K562 (cell line): ENCODE data around the gene ASCC3. TPM values are rescaled to one million over a fixed set of nuclear protein-coding genes. Genes with fewer than 3 reads are reported as not detected.
A peak's percentile ranks its signal among the peaks of the same experiment; 100 is the strongest.

Source experiments
- ATAC-seq: fragments of 200-7000 bp; cut with Tn5 transposase; 3 replicates; pipeline ENCODE4 v1.9.1; 2020; ENCODE audit warnings: moderate library complexity
- BruUV-seq: library from RNA; stranded (reverse); fragments of 400-500 nt; replicated peaks from 2 replicates; lab custom pipeline; 2021; lab: Mats Ljungman, UMichigan
- CTCF ChIA-PET: fragments of 300-600 bp; formaldehyde crosslinking; extraction: SDS; loops from one replicate; lab custom pipeline; 2021; ENCODE audit warnings: low intra/inter-chr PET ratio; lab: Yijun Ruan, JAX
- POLR2A ChIA-PET: fragments of 300-600, 350-650 bp; sonication (Branson Sonifier 250); formaldehyde crosslinking; extraction: SDS; loops from one replicate; lab custom pipeline; 2021; ENCODE audit warnings: antibody characterized with exemption, inconsistent platforms; lab: Yijun Ruan, JAX
- DNase-seq, 4 experiments: peaks; one replicate each; pipeline versions ENCODE4 v3.0.0 to v3.0.0-alpha.2; 2011 to 2018; ENCODE audit warnings: low spot score in 3 of 4, mixed read lengths in 3 of 4; ENCODE audit errors: extremely low read depth in 1 of 4
- FAIRE-seq: peaks from 2 replicates; lab custom pipeline; 2011; peaks lifted over from hg19 to GRCh38; lab: Jason Lieb, UNC
- H2AFZ ChIP-seq: 2 replicates; pipeline ENCODE4 v1.6.0; 2011; ENCODE audit warnings: low read depth, low read length, control low read depth, inconsistent platforms
- H3K27ac ChIP-seq: fragments of 200-600 bp; 3 replicates; pipeline ENCODE4 v1.8.0; 2011; ENCODE audit warnings: low read depth, mild to moderate bottlenecking, control low read depth, inconsistent platforms, low read length, moderate library complexity, mixed read lengths; ENCODE audit errors: extremely low read depth
- H3K27me3 ChIP-seq, 2 experiments: fragments of 300-600 bp in 1 of 2; 2 replicates in 1 of 2; 3 replicates in 1 of 2; pipeline versions ENCODE4 v1.6.0 to v1.8.0; 2011; ENCODE audit warnings: inconsistent platforms in 2 of 2, low read length in 2 of 2, mild to moderate bottlenecking in 1 of 2, mixed read lengths in 1 of 2, moderate library complexity in 1 of 2; ENCODE audit not compliant: control insufficient read depth in 2 of 2, insufficient read depth in 2 of 2
- H3K36me3 ChIP-seq: fragments of 300-600 bp; 3 replicates; pipeline ENCODE4 v1.8.0; 2011; ENCODE audit warnings: mild to moderate bottlenecking, low read length, inconsistent platforms; ENCODE audit not compliant: control insufficient read depth, insufficient read depth
- H3K4me1 ChIP-seq, 2 experiments: fragments of 200-600 bp in 1 of 2; replicated peaks in 1 of 2; 2 replicates in 1 of 2; 3 replicates in 1 of 2; pipeline versions ENCODE4 v1.5.1 to v1.8.0; 2011; ENCODE audit warnings: inconsistent platforms in 2 of 2, low read length in 2 of 2, mild to moderate bottlenecking in 1 of 2, mixed read lengths in 1 of 2, moderate library complexity in 1 of 2; ENCODE audit not compliant: control insufficient read depth in 2 of 2, insufficient read depth in 2 of 2
- H3K4me2 ChIP-seq: 2 replicates; pipeline ENCODE4 v1.6.1; 2011; ENCODE audit warnings: low read length, control low read depth, inconsistent platforms, mixed read lengths; ENCODE audit not compliant: insufficient read depth
- H3K4me3 ChIP-seq: fragments of 200-600 bp; sonication (generic), shearing (Covaris generic); 2 replicates; pipeline ENCODE4 v1.5.1; 2016; ENCODE audit warnings: control low read depth, inconsistent platforms
- H3K79me2 ChIP-seq: fragments of 200-600 bp; 3 replicates; pipeline ENCODE4 v1.8.0; 2011; ENCODE audit warnings: low read length, inconsistent platforms; ENCODE audit not compliant: control insufficient read depth, insufficient read depth
- H3K9ac ChIP-seq, 2 experiments: 2 replicates each; pipeline versions ENCODE4 v1.6.0 to v1.6.1; 2011; ENCODE audit warnings: low read depth in 2 of 2, low read length in 2 of 2, control low read depth in 1 of 2, inconsistent platforms in 1 of 2, mild to moderate bottlenecking in 1 of 2, mixed read lengths in 1 of 2; ENCODE audit not compliant: insufficient read depth in 1 of 2
- H3K9me1 ChIP-seq: one replicate; pipeline ENCODE4 v1.6.0; 2011; ENCODE audit warnings: inconsistent platforms, mild to moderate bottlenecking, low read length, moderate library complexity; ENCODE audit not compliant: control insufficient read depth, insufficient read depth
- H3K9me3 ChIP-seq: replicated peaks from 2 replicates; pipeline ENCODE4 v1.5.1; 2011; ENCODE audit warnings: low read depth, low read length, inconsistent platforms; ENCODE audit not compliant: control insufficient read depth, insufficient read depth
- H4K20me1 ChIP-seq: replicated peaks from 2 replicates; pipeline ENCODE4 v1.6.1; 2011; ENCODE audit warnings: low read length, inconsistent platforms, mixed read lengths; ENCODE audit not compliant: control insufficient read depth, insufficient read depth
- BCL6 ChIP-seq: fragments of 250-450 bp; sonication (Bioruptor Pico); IDR thresholded peaks from 2 replicates; pipeline ENCODE4 v1.4.0; 2020
- CEBPG ChIP-seq, 3 experiments: fragments of 200-800 bp in 1 of 3; sonication (Bioruptor generic) in 1 of 3; sonication (generic) in 1 of 3; formaldehyde crosslinking in 1 of 3; IDR thresholded peaks in 2 of 3; conservative IDR thresholded peaks in 1 of 3; 2 replicates each; pipeline versions ENCODE4 v1.6.1 to v1.8.0; 2016 to 2022; ENCODE audit warnings: missing compliant biosample characterization in 2 of 3, missing genetic modification characterization in 2 of 3, mild to moderate bottlenecking in 1 of 3, missing genetic modification reagents in 1 of 3
- CGGBP1 ChIP-seq: fragments of 250-450 bp; sonication (Bioruptor Pico); IDR thresholded peaks from 2 replicates; pipeline ENCODE4 v1.9.0; 2021; ENCODE audit warnings: mild to moderate bottlenecking
- CREBBP ChIP-seq: IDR thresholded peaks from one replicate; pipeline ENCODE4 v1.6.1; 2012; ENCODE audit warnings: low read depth, mild to moderate bottlenecking, control low read depth, inconsistent platforms, low read length
- ELF1 ChIP-seq: fragments of 200-800 bp; sonication (Bioruptor generic); IDR thresholded peaks from 2 replicates; pipeline ENCODE4 v1.6.1; 2016; ENCODE audit warnings: missing genetic modification characterization, missing compliant biosample characterization
- IRF2 ChIP-seq: sonication (generic); formaldehyde crosslinking; IDR thresholded peaks from 2 replicates; pipeline ENCODE4 v1.8.1; 2022; ENCODE audit warnings: mild to moderate bottlenecking, missing genetic modification reagents
- MEIS2 ChIP-seq: fragments of 450-650 bp; IDR thresholded peaks from 2 replicates; pipeline ENCODE4 v1.6.1; 2014; ENCODE audit warnings: mild to moderate bottlenecking; ENCODE audit not compliant: partially characterized antibody
- MYC ChIP-seq, 2 experiments: fragments of 250-450 bp in 1 of 2; sonication (Bioruptor Pico) in 1 of 2; IDR thresholded peaks; 2 replicates each; pipeline versions ENCODE4 v1.5.1 to v1.6.1; 2012 to 2021; ENCODE audit warnings: low read depth in 2 of 2, borderline replicate concordance in 1 of 2, improper control_type of control experiment in 1 of 2, low read length in 1 of 2, mild to moderate bottlenecking in 1 of 2, moderate library complexity in 1 of 2
- PRDM10 ChIP-seq: fragments of 450-650 bp; IDR thresholded peaks from 2 replicates; pipeline ENCODE4 v1.6.1; 2018; ENCODE audit not compliant: partially characterized antibody
- RCOR1 ChIP-seq, 2 experiments: IDR thresholded peaks; 2 replicates each; pipeline ENCODE4 v1.6.1; 2012; ENCODE audit warnings: low read depth in 2 of 2, low read length in 2 of 2, borderline replicate concordance in 1 of 2, improper control_type of control experiment in 1 of 2
- SMAD1 ChIP-seq: fragments of 150-350 bp; IDR thresholded peaks from 2 replicates; pipeline ENCODE4 v1.6.1; 2014; ENCODE audit warnings: low read length, low read depth; ENCODE audit not compliant: partially characterized antibody
- SMARCB1 ChIP-seq: IDR thresholded peaks from 2 replicates; pipeline ENCODE4 v1.6.1; 2011; ENCODE audit warnings: improper control_type of control experiment, low read depth; ENCODE audit not compliant: insufficient read length
- TEAD2 ChIP-seq: fragments of 450-650 bp; IDR thresholded peaks from 2 replicates; pipeline ENCODE4 v1.6.1; 2016; ENCODE audit warnings: missing genetic modification characterization, control low read depth, missing compliant biosample characterization
- ZC3H11A ChIP-seq: IDR thresholded peaks from 2 replicates; pipeline ENCODE4 v1.6.1; 2012; ENCODE audit warnings: low read depth, low read length, improper control_type of control experiment
- ZNF316 ChIP-seq: fragments of 450-650 bp; IDR thresholded peaks from 2 replicates; pipeline ENCODE4 v1.6.1; 2016
- ZNF41 ChIP-seq: fragments of 250-450 bp; sonication (Bioruptor Pico); conservative IDR thresholded peaks from 2 replicates; pipeline ENCODE4 v1.4.0; 2020; ENCODE audit warnings: mild to moderate bottlenecking
- ZNF57 ChIP-seq: fragments of 450-650 bp; formaldehyde crosslinking; IDR thresholded peaks from 2 replicates; pipeline ENCODE4 v1.4.0; 2020; ENCODE audit warnings: mild to moderate bottlenecking, moderate library complexity
- ZNF717 ChIP-seq: fragments of 250-450 bp; sonication (Bioruptor Pico); IDR thresholded peaks from 2 replicates; pipeline ENCODE4 v1.5.0; 2021
- WGBS: fragments of 100-300 bp; shearing (Covaris generic); methylation state at CpG from one replicate; pipeline ENCODE4 v1.1.6; 2016; ENCODE audit warnings: low coverage, mixed read lengths; ENCODE audit not compliant: insufficient coverage; ENCODE audit errors: missing lambda C conversion rate; 5-methylcytosine and 5-hydroxymethylcytosine counted together
- in situ Hi-C: fragments of 300-500 bp; cut with MboI; formaldehyde crosslinking; loops from 4 replicates; pipeline ENCODE4 v1.15.0; 2018; ENCODE audit warnings: inconsistent platforms, mixed read lengths
- intact Hi-C: fragments of 100-400 bp; cut with micrococcal nuclease; formaldehyde crosslinking; loops from 2 replicates; pipeline ENCODE4 v1.14.2; 2022
- polyA plus RNA-seq, 8 experiments: library from polyadenylated mRNA; depleted of rRNA in 4 of 8; stranded (reverse) in 5 of 8; unstranded in 3 of 8; fragments of >200 nt; fragmentation: Nextera tagmentation in 2 of 8; fragmentation: Illumina TruSeq in 1 of 8; extraction: Ambion mirVana in 2 of 8; extraction: Trizol in 1 of 8; gene quantifications; 2 replicates each; pipeline versions ENCODE4 v1.2.1 to v1.2.3, GENCODE V29; 2011 to 2014; ENCODE audit warnings: inconsistent platforms in 1 of 8, missing spikeins in 1 of 8
- total RNA-seq, 7 experiments: library from RNA; depleted of rRNA in 6 of 7; stranded (reverse); fragments of >200 nt in 6 of 7; fragmentation: Illumina TruSeq in 2 of 7; extraction: Trizol in 2 of 7; gene quantifications; 2 replicates each; pipeline versions ENCODE4 v1.2.1 to v1.2.3, GENCODE V29; 2011 to 2021; ENCODE audit warnings: low replicate concordance in 1 of 7

The ASCC3 gene
- total and polyA plus RNA-seq, 9 of the 15 experiments (the other 6 are each of a cell fraction or from before 2014, with no cell fraction given): 16.1 to 56.1 (median 33.9) TPM

- TF ChIP-seq SMAD1 (no peak), CREBBP (no peak), ZNF316 (no peak), MEIS2 (no peak), RCOR1 (IDR thresholded peaks at IDR 0.05; ENCODE audit: borderline replicate concordance in 1 of 2, low read depth in 2 of 2, low read length in 2 of 2) (no peak)
These were observed 77.7 kb downstream of the ASCC3 start (continued) for GRCh38 chr6:100803264-100804045.

- Histone ChIP-seq H3K9ac (no peak overlapping the region), H3K9me1 (no peaks in the 10 kb centered on the region), H3K4me1 (no peaks in the 10 kb centered on the region), H2AFZ (no peak overlapping the region), H3K4me3 (no peak overlapping the region), H3K79me2 (0 out of 3 replicates have a peak, but pooled peaks cover 3% of the 10 kb centered on the region), H4K20me1 (no peaks in the 10 kb centered on the region), H3K27ac (no peak overlapping the region), H3K9me3 (no peaks in the 10 kb centered on the region), H3K27me3 (no peaks in the 10 kb centered on the region), H3K36me3 (peaks cover 29% of the 10 kb centered on the region; the same call in 2 of the 3 replicates), H3K4me2 (no peak overlapping the region)
- WGBS: 92% methylated on average over 1 of the region's 1 CpG
- DNase-seq: no peak
- CTCF ChIA-PET: no interaction called here
- intact Hi-C loops (no loop called here), in situ Hi-C loops (no loop called here)
- no TSS peak for BruUV-seq
- ATAC-seq: no peak
- POLR2A ChIA-PET: no interaction called here
- peak; percentile 35 for FAIRE-seq
- TF ChIP-seq CGGBP1 (no peak), PRDM10 (no peak), ZNF717 (CRISPR knock-in tag) (no peak), BCL6 (CRISPR knock-in tag) (no peak), ZNF41 (CRISPR knock-in tag) (no peak), ELF1 (tag) (no peak), ZNF57 (CRISPR knock-in tag) (no peak), SMARCB1 (no peak), CEBPG (CRISPR knock-in tag; IDR thresholded peaks at IDR 0.05) (no peak), CEBPG (tag; conservative IDR thresholded peaks at IDR 0.05 in 1 of 2, IDR thresholded peaks at IDR 0.05 in 1 of 2) (no peak), MYC (IDR thresholded peaks at IDR 0.05; ENCODE audit: low read depth, low read length) (no peak), MYC (CRISPR knock-in tag; IDR thresholded peaks at IDR 0.05; ENCODE audit: borderline replicate concordance, low read depth) (no peak), ZC3H11A (no peak), IRF2 (CRISPR knock-in tag) (no peak), TEAD2 (tag) (no peak)
These were observed 80.1 kb downstream of the ASCC3 start for GRCh38 chr6:100801036-100801435.
